HG03064 (cell line): ENCODE data around the gene OR2L2.
"Not testable (repeated sequence)": the region's sequence is repeated elsewhere in the genome, so short reads cannot be mapped to it uniquely, and the experiment has no call there.

ENCODE experiments used
- ATAC-seq: cut with Tn5 transposase; IDR thresholded peaks from one replicate; pipeline ENCODE4 v1.9.1; 2021; ENCODE audit warnings: low read depth; ENCODE audit not compliant: unreplicated experiment

The OR2L2 gene

GRCh38 chr1:248029770-248030169 is at the start of gene OR2L2:
OR2L2 (plus strand) TSS chr1:248030070; CDS start chr1:248038268, 8,198 bp downstream.
- no peak for ATAC-seq

DNA sequence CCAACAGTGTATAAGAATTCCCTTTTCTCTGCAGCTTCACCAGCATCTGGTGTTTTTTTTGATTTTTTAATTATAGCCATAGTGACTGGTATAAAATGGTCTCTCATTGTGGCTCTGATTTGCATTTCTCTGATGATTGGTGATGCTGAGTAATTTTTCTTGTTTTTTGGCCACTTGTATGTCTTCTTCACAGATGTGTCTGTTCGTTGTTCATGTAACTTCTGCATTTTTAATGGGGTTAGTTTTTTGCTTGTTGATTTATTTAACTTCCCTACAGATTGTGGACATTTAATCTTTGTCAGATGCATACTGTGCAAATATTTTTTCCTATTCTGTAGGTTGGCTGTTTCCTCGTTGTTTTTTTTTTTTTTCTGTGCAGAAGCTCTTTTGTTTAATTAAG is 36.9 kb upstream of the OR2L2 start:
- ATAC-seq, result no peak

DNA sequence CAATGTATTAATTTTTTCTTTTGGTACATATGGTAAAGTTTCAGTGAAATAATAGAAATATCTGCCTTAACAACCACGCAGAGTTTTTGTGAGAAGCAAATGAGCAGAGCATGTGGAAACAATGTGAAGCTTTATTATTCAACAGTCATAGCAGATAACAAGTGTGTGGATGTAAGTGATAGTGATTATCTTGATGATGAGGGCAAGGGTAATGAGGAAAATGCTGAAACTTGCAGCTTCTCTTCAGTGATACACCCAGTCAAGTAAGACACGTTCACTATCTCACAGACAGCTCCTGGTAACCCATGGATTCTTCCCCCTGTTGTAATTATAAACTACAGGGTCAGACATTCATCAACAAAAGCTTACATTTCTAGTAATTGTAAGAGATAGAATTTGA is 31.1 kb upstream of the OR2L2 start:
- no peak for ATAC-seq

- no peak for ATAC-seq
Observed at GRCh38 chr1:248000169-248000568, 29.7 kb upstream of the OR2L2 start.

DNA sequence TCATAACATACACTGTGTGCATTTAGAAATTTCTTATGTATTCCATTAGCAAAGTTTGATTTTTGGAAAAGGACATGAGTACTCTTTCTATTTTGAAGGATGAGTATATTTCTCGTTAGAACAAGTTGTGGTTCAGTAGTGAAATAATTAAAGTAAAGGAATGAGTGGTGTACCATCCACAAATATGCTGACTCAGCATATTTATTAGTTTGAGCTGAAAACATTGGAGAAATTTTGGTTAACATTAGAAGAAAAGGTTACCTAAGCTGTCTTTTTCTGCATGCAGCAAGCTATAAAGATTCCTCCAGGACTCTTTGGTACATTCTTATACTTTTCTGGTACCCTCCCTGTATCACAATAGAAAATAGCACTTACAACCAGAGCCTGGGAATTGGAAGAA is 22.1 kb upstream of the OR2L2 start:
- no peak for ATAC-seq

- ATAC-seq, result no peak
Observed at GRCh38 chr1:248009681-248010080, 20.2 kb upstream of the OR2L2 start.

GRCh38 chr1:248013229-248013710 is 16.6 kb upstream of the OR2L2 start, which contains the start of gene OR2L5:
OR2L5 (plus strand) TSS chr1:248013660; CDS start chr1:248021948, 8,288 bp downstream.
- ATAC-seq, result no peak

- no peak for ATAC-seq
Observed at GRCh38 chr1:248015803-248016202, 14.1 kb upstream of the OR2L2 start.

- ATAC-seq, result no peak
Observed at GRCh38 chr1:248045209-248045608, 15.3 kb downstream of the OR2L2 start.

DNA sequence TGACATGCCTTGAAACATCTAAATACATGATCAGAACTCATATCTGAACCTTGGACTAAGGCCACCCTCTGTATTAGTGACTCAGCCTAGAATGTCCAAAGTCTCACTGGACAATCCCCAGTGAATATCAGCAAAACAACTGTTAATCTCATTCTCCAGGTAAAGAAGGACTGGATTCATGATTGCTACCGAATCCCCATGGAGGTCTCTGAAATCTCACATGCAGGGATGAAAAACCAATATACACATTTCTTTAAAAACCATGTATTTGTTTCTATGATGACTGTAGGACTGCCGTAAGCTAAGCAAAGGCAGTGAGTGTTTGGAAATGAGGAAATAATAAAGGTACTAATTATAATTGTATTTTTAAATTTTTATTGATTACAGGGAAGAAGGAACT is 16.7 kb downstream of the OR2L2 start, which contains the start of gene OR2L3:
TSS of gene OR2L3 (plus strand) at position 301 of the 400 bp plus-strand sequence. CDS start 13,846 bp downstream, outside the sequence.
- ATAC-seq, result no peak

DNA sequence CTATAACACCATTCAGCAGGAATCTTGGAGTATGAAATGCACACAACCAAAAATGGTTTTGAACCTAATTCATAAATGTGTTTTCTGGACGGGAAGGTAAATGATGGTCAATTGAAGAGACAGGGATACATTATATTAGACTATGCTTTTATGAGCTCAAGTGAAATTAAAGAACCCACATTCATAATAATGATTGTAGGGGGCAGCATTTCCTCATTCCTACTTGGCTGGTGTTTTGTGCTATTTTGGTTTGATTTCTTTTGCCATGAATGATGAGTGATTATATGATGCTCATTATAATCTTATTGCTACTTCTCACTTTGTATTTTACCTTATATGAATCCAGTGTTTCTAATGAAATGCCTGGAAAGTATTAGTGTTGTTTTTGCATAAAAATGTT is 17.1 kb downstream of the OR2L2 start:
- no peak for ATAC-seq

GRCh38 chr1:248054671-248055070 is 24.8 kb downstream of the OR2L2 start:
- no peak for ATAC-seq

DNA sequence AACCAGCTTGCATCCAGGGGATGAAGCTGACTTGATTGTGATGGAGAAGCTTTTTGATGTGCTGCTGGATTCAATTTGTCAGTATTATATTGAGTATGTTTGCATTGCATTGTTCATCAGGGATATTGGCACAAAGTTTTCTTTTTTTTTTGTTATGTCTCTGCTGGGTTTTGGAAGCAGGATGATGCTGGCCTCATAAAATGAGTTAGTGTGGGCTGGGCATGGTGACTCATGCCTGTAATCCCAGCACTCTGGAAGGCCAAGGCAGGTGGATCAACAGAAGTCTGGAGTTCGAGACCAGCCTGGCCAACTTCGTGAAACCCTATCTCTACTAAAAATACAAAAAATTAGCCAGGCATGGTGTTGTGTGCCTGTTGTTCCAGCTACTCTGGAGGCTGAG is 25.4 kb downstream of the OR2L2 start:
- no peak for ATAC-seq

DNA sequence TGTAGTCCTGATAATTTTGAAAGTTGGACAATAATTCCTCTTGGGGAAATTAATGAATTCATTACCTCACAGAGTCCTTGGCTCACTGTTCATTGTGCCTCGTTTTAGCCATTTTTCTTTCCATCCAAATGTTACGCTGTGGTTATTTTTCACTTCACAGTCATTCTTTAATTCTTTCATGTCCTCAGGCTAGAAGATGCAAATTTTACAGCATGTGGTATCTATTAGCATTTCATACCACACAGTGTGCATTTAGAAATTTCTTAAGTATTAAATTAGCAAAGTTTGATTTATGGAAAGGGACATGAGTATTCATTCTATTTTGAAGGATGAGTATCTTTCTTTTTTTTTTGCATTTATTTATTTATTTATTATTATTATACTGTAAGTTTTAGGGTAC is 35.2 kb downstream of the OR2L2 start:
- ATAC-seq, result no peak

GRCh38 chr1:248065604-248066003 is 35.7 kb downstream of the OR2L2 start:
- ATAC-seq, result no peak

DNA sequence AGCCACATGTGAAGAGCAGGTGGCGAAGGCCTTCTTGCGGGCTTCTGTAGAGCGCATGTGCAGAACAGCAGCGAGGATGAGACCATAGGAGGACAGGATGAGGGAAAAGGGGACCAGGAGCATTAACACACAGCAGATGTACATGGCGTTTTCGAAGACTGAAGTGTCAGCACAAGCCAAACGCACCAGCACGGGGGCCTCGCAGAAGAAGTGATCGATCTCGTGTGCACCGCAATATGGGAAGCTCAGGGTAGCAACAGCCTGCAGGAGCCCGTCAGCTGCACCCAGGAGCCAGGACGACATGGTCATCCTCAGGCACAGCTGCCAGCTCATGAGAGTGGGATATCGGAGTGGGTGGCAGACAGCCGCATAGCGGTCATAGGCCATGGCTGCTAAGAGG is 54.0 kb downstream of the OR2L2 start:
- ATAC-seq, result not testable (repeated sequence)
